Stimulated activated CD4-positive, alpha-beta T cell treated with anti-CD3 and anti-CD28 coated beads, TNF-alpha, amount 100 ng/mL, for 1 hour (primary cell): Measurements from ENCODE around the gene KRTAP22-1.

Source experiments
- DNase-seq, 3 donors: peaks; one replicate each; pipeline ENCODE4 v3.0.0-alpha.2; 2020; ENCODE audit warnings: low read depth in 3 of 3, low spot score in 1 of 3

The KRTAP22-1 gene

GRCh38 chr21:30600787-30601186 is at the start of gene KRTAP22-1:
KRTAP22-1 (plus strand) TSS chr21:30601087.
- DNase-seq = no peak

GRCh38 chr21:30552782-30553181 is 48.1 kb upstream of the KRTAP22-1 start:
- DNase-seq = no peak

DNA sequence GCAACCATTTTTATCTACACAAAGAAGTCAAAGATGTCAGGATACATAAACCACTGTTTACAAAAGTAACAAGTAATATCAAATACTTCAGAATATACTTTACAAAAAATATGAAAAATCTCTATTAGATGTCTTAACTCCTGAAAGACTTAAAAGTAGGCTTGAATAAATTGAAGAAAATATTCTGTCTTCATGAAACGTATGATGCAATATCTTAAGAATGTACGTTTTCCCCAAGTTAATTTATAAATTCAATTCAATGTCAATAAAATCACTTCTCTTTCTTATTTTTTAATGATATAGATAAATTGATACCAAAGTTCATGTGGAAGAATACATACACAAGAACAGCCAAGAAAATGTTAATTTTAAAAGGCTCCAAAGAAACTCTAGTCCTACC is 45.8 kb upstream of the KRTAP22-1 start:
- DNase-seq = no peak

DNA sequence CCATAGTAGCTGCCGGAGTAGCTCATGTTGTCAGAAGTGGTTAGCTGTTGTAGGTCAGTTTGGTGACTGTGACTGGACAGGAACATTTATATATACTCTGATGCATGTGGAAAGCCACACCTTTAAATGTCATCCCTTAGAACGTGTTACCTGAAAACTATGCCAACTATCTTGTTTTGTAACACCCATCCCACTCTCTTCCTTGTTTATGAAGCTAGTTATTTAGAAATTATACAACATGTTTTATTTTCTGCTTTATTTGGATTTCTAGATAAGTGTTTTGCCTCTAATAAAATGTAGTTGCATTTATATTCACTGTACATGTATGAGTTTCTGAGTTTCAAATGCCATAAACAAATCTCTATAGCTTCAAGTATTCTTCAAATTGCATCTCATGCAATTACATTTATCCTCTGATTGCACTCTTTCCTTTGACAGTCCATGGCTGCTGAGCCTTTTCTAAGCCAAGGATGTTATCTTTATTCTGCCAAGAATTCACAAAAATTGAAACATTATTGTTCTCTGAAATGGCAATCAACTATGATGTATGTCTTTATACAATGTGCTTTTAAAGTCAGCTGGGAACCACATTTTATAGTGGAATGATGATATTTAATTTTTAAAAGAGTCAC is 39.5 kb upstream of the KRTAP22-1 start, which contains the start of gene KRTAP19-7:
Gene KRTAP19-7 (minus strand): TSS at position 51 of the 632 bp plus-strand sequence. CDS start 25 bp downstream, at position 26.
- DNase-seq = no peak

- DNase-seq = no peak
Observed at GRCh38 chr21:30561957-30562356, 38.9 kb upstream of the KRTAP22-1 start.

DNA sequence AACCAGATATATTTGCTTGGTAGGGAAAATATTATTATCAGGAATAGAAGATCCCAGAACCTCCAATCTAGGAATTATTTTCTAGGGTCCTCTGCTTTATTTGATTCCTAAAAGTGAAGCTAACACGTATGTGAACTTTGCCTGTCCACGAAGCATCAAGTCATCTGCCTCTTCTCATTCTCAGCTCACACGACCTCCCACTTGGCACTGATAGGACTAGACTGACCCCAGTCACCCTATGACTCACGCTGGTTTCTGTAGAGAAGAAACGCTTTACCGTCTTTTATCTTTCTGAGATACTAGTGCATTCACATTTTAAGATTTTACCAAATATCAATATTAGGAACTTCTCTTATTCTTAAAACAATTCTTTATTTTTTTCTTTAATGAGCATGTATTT is 37.8 kb upstream of the KRTAP22-1 start:
- DNase-seq = no peak

DNA sequence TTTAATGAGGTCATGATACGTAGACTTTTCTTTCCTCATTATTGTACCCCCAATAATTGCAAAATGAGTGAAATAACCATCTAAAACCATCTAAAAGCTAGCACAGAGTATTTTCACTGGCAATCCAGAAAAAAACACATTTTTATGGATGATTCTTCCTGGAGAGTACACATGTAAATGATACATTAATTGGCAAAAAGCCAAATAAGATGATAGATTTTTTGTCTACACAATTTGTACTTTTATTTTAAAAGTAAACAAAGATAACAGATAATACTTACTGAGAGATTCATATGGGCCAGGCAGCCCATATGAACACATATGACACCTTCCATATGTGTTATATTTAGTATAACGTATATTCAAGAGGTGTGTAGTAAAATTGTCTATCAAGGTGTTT is 37.3 kb upstream of the KRTAP22-1 start:
- DNase-seq = no peak

- no peak for DNase-seq
Observed at GRCh38 chr21:30567617-30568016, 33.3 kb upstream of the KRTAP22-1 start.

DNA sequence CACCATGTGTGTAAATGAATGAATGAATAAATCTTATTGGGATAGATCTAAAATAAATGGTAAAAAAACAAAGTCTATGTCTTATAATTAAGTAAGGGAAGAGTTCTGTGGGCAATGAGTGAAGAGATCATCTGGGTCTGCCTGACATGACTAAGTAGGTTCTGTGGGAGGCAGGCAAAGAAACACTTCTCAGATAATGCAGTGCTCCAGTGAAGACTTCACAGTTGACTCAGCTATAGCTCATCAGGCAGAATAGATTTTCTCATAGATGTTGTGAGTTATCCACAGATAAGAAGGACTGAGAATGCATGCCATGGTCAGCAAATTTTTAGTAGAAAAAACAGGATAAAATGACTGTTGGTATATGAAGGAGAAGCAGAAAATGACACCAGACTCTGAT is 23.1 kb upstream of the KRTAP22-1 start:
- DNase-seq = no peak

GRCh38 chr21:30579346-30579745 is 21.5 kb upstream of the KRTAP22-1 start:
- DNase-seq = no peak

DNA sequence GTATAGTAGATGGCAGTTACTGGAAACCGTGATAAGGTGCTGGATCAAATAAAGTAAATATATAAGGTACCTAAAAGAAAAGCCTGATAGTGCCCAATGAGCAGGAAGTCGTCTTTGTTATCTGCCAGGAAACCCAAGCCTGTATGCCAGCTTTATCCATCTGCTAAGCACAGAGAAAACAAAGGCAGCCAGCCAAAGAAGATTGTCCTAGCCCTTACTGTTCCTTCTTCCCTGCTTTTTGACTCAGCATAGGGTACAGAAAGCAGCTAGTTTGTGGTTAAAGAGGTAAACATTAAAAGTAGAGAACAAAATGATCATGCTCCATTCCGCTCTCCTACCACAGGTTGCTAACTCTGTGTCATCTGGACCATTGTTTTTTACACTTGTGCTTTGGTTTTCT is 20.8 kb upstream of the KRTAP22-1 start:
- DNase-seq = no peak

- DNase-seq = no peak
Observed at GRCh38 chr21:30582870-30583269, 18.0 kb upstream of the KRTAP22-1 start.

DNA sequence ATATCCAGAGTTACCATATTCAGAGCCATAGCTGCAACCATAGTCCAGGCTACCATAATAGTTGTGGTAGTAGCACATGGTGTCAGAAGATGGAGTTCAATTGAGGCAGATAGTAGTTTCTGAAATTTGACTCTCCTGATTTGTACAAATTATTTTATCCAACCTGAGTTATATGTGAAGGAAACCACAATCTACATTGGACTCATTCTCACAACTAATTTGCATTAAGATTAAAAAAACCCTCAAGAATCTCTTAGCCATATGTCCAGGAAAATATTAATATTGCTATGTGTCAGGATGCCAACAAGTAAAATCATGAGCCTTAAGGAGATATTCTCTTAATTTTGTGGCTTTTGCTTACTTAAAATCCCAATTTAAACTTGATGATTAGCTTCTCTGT is 10.6 kb upstream of the KRTAP22-1 start, which contains the start of gene KRTAP22-2:
Gene KRTAP22-2 (minus strand): TSS at position 101 of the 400 bp plus-strand sequence.
- DNase-seq = no peak

DNA sequence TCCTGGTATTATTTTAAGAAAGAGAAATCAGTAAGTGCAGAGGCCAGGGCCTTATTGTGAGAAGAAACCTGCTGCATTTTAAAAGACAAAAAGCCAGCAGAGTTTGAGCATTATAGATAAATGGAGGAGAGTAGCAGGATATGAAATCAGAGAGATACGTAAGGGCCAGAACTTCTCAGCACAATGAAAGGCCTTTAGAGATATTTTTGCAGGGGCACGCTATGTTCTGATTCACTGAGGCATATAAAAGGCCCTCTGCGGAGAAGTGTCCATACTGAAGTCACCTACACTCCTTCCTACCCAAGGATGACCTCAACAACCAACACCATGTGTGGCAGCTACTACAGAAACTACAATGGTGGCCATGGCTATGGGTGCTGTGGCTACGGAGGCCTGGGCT is 8.7 kb upstream of the KRTAP22-1 start, which contains the start of gene KRTAP6-3:
Gene KRTAP6-3 (plus strand): TSS at position 301 of the 400 bp plus-strand sequence. CDS start 6 bp downstream, at position 307.
- no peak for DNase-seq

- DNase-seq = no peak
Observed at GRCh38 chr21:30598802-30599201, 2.1 kb upstream of the KRTAP22-1 start, which contains the start of gene KRTAP6-2. KRTAP6-2 (minus strand) TSS chr21:30598902; CDS start chr21:30598874, 28 bp downstream.

- DNase-seq = no peak
Observed at GRCh38 chr21:30605968-30606367, 5.1 kb downstream of the KRTAP22-1 start.

DNA sequence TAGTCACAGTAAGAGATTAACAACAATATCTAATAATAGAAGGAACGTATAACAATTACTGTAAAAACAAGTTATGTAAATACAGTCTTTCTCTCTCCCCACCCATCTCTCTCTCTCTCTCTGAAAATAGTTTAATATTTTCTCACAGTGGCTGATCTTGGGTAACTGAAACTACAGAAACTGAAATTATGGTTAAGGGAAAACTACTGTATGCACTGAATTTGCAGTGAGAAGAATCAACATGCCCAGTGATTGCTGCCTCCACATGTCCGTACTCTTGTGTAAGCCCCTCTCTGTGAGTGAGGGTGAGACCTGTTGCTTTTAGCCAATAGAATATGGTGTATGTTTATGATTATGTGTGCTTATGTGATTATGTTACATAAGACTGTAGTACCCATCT is 11.2 kb downstream of the KRTAP22-1 start:
- DNase-seq = no peak

GRCh38 chr21:30613836-30614235 is 12.9 kb downstream of the KRTAP22-1 start, which contains the start of gene KRTAP6-1:
KRTAP6-1 (minus strand) TSS chr21:30613930; CDS start chr21:30613904, 26 bp downstream.
- DNase-seq = no peak

DNA sequence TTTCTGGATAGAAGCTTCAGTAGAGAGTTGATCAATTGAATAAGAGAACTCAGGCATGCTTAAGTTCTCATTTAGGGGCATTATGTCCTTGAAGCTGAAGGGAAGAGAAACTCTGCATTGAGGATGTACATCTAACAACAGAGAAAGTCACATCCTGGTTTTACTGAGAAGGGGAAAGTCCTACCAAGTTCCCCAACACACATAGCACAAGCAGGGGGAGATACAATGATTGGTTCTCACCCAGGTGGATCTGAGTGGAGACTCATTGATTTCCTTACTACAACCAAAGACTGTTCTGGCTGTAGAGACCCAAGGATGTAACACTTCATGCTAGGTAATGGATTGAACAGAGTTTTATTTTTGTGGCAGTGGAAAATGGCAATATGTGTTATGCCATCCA is 14.3 kb downstream of the KRTAP22-1 start:
- DNase-seq = no peak

DNA sequence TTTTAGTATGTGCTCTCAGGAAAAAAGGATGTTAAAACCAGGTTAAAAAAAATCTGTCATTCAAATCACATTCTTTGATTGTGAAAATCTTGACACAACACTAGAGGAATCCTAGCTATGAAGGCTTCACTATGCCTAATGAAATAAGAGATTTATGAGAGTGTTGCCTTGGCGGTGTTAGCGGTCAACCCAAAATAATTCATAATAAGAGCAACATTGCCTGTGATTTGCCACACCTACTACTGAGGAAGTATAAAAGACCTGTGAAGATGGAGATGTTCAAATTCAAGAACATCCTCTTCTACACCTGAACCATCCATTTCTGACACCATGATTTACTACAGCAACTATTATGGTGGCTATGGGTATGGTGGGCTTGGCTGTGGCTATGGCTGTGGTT is 15.2 kb downstream of the KRTAP22-1 start, which contains the start of gene KRTAP20-1:
Gene KRTAP20-1 (plus strand): TSS at position 301 of the 400 bp plus-strand sequence. CDS start 30 bp downstream, at position 331.
- DNase-seq = no peak

DNA sequence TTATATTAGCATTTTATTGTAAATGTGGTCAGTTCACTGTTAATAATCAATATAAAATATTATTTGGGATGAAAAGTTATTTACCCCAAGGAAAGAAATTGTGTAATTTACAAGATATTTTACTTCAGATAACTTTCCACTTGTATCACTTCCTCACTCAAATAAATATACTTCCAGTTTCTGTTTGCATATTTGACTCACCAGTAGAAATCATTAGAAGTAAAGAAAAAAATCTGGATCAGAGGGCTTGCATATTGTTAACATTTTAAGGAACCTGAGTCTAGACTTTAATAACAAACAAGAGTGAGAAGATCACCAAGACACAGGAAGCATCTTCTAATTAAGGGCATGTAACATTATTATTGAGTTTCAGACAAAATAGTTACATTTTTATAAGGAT is 19.2 kb downstream of the KRTAP22-1 start:
- no peak for DNase-seq

GRCh38 chr21:30620522-30620921 is 19.6 kb downstream of the KRTAP22-1 start, which contains the start of gene KRTAP20-4:
KRTAP20-4 (plus strand) TSS chr21:30620627.
- no peak for DNase-seq

GRCh38 chr21:30623362-30623761 is 22.5 kb downstream of the KRTAP22-1 start:
- no peak for DNase-seq
